GM19023 (cell line): ENCODE data around the gene SPRYD3.
A peak's percentile ranks its signal among the peaks of the same experiment; 100 is the strongest.

Source experiments
- ATAC-seq: cut with Tn5 transposase; IDR thresholded peaks from one replicate; pipeline ENCODE4 v1.9.1; 2021; ENCODE audit warnings: mild to moderate bottlenecking, moderate library complexity; ENCODE audit not compliant: unreplicated experiment

Gene SPRYD3

GRCh38 chr12:53063708-53064612, 15.2 kb downstream of the SPRYD3 start:
- no peak for ATAC-seq

- ATAC-seq, result no peak
These were observed 16.0 kb downstream of the SPRYD3 start for GRCh38 chr12:53062977-53063707.

- no peak for ATAC-seq
These were observed 16.9 kb downstream of the SPRYD3 start for GRCh38 chr12:53062011-53062961.

- no peak for ATAC-seq
These were observed 17.7 kb downstream of the SPRYD3 start for GRCh38 chr12:53061404-53062010.

- ATAC-seq, result no peak
These were observed 18.4 kb downstream of the SPRYD3 start for GRCh38 chr12:53060721-53061276.

- no peak for ATAC-seq
These were observed 19.0 kb downstream of the SPRYD3 start for GRCh38 chr12:53060064-53060720.

GRCh38 chr12:53059434-53060063, 19.6 kb downstream of the SPRYD3 start:
- ATAC-seq, result no peak

- no peak for ATAC-seq
These were observed 20.3 kb downstream of the SPRYD3 start for GRCh38 chr12:53058674-53059433.

GRCh38 chr12:53057816-53058500, 21.2 kb downstream of the SPRYD3 start:
- no peak for ATAC-seq

- ATAC-seq, result no peak
These were observed 22.3 kb downstream of the SPRYD3 start for GRCh38 chr12:53056901-53057300.

GRCh38 chr12:53056296-53056695, 22.9 kb downstream of the SPRYD3 start:
- ATAC-seq, result no peak

- ATAC-seq, result no peak
These were observed 23.5 kb downstream of the SPRYD3 start for GRCh38 chr12:53055471-53056266.

- peak; percentile 92 for ATAC-seq
These were observed 24.9 kb downstream of the SPRYD3 start for GRCh38 chr12:53054112-53054878.

- no peak for ATAC-seq
These were observed 25.7 kb downstream of the SPRYD3 start for GRCh38 chr12:53053218-53054111.
